NCI-H1417 (cell line): ENCODE results near the gene ISL2.

ENCODE experiments used
- DNase-seq, 3 experiments: peaks; one replicate each; lab custom pipeline; 2025; lab: John Stamatoyannopoulos, UW

Gene ISL2

GRCh38 chr15:76327191-76328105 is 9.1 kb upstream of the ISL2 start:
- DNase-seq = no peak

GRCh38 chr15:76328106-76328696 is 8.4 kb upstream of the ISL2 start:
- DNase-seq = no peak

DNA sequence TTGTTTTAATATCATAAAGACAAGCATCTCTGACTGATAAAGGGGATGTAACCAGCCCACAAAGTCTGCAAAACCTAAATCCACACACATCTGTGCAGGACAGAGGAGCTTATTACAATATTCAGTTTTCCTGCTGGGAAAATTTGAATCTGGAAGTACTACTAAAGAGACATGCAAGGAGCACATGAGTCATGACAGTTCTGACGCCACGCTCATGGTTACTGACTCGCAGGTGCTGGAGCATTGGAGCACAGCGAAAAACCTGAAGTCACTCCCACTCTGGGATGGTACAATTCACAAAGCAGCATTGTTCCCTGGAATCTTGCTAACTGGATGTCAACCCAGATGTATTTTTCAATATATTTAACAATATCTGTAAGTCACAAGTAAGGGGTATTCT is 7.6 kb upstream of the ISL2 start:
- no peak for DNase-seq

DNA sequence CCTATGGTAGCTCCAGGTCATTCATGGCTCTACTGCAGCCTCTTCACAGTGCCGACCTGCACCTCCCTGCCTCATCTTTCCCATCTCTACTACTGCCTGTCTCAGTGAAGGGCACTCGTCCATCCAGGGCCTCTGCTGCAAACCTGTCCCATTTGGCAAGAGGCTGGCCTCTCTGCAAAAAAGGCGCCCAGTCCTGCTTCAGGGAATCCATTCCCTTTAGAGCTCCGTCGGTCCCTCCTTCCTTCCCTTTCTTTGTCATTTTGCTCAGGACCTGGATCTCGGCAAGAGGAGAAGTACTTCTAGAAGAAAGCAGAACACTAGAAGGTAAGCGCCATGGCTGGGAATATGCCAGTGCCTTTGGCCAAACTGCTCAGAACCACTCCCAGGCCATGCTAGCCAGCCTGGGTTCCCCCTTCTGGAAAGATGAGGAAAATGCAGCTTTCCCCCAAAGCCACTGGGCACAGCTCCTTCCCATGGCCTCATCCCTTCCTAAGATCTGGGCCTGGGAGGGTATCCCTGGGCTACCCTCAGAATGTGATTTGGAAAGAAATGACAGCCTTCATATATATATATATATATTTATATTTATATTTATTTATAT is 6.4 kb upstream of the ISL2 start:
- DNase-seq = peak in 2 of 3 experiments; percentile 4 to 38

DNA sequence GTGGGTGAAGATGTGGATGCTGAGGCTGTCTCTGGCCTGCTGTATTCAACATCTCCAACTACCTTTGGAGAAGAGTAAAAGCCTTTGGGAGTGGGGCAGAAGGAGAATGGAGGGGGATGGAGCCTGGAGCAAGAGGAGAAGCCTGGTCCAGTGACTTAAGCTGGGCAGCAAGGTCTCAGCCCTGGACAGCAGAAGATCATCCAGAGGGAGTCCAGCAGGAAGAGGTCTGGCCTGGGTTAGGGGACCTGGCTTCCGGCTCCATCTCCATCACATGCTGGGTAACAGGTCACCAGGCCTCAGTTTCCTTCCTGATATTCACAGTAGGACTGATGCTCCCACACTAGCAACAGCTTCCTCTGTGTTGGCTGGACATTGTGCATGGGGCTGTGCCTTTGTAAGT is 3.8 kb upstream of the ISL2 start:
- DNase-seq = no peak

- DNase-seq = no peak
Observed at GRCh38 chr15:76333309-76333708, 3.3 kb upstream of the ISL2 start.

GRCh38 chr15:76333720-76334437 is 2.7 kb upstream of the ISL2 start:
- no peak for DNase-seq

DNA sequence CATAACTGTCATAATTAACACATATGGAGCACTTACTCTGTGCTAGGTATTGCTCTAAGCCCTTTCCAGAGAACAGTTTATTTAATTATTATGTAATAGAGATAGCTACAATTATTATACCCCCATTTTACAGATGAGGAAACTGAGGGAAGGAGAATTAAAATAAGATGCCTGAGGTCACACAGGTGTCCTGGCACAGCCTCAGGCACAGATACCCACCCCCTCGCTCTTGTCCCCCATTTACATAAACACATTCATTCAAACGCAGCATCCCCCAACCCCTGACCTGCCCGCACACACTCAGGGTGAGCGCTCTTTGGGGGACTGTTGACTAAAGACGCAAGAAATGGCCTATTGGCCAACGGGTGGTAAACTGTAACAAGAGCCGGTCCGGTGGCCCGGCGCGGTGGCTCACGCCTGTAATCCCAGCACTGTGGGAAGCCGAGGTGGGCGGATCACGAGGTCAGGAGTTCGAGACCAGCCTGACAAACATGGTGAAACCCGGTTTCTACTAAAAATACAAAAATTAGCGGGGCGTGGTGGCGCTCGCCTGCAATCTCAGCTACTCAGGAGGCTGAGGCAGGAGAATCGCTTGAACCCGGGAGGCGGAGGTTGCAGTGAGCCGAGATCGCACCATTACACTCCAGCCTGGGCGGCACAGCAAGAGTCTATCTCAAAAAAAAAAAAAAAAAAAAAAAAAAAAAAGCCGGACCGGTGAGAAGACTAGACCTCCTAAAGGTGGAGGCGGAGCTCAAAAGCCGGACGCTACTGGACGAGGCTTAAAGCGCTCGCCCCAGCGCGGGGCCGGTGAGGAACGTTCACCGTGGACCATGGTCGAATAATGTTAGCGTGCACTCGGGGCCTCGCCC is 1.9 kb upstream of the ISL2 start:
- DNase-seq = no peak

- DNase-seq = no peak
Observed at GRCh38 chr15:76335307-76336253, 993 bp upstream of the ISL2 start.

DNA sequence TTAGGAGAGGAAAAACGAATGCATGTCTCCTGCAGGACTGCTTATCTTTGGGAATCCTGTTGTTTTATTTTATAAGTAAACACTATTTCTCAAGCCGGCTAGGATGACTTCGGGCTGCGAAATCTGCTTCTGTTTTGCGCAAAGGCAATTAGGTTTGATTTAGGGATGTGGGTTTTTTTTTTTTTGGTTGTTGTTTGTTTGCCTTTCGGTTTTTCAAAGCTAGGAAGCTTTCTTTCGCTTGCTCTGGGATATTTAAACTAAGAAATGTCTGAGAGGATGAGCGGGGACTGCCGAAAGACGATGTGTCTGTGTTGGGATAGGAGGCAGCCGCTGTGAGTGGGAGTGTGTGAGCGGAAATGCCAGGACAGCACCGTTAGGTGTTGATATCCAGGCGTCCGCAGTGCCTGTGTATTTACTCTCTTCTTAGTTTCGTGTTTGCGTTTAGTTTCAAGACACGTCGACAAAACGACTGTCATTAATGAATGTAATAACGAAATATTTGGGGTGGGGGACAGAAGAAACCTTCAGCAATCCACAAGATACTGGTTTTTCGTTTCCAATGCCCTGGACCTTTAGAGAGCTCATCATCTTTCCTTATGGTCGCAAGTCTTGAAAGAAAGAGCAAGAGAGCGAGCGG is 604 bp downstream of the ISL2 start:
- DNase-seq = no peak

GRCh38 chr15:76337696-76338485 is 1.3 kb downstream of the ISL2 start:
- DNase-seq = no peak

GRCh38 chr15:76338486-76339304 is 2.1 kb downstream of the ISL2 start:
- no peak for DNase-seq

DNA sequence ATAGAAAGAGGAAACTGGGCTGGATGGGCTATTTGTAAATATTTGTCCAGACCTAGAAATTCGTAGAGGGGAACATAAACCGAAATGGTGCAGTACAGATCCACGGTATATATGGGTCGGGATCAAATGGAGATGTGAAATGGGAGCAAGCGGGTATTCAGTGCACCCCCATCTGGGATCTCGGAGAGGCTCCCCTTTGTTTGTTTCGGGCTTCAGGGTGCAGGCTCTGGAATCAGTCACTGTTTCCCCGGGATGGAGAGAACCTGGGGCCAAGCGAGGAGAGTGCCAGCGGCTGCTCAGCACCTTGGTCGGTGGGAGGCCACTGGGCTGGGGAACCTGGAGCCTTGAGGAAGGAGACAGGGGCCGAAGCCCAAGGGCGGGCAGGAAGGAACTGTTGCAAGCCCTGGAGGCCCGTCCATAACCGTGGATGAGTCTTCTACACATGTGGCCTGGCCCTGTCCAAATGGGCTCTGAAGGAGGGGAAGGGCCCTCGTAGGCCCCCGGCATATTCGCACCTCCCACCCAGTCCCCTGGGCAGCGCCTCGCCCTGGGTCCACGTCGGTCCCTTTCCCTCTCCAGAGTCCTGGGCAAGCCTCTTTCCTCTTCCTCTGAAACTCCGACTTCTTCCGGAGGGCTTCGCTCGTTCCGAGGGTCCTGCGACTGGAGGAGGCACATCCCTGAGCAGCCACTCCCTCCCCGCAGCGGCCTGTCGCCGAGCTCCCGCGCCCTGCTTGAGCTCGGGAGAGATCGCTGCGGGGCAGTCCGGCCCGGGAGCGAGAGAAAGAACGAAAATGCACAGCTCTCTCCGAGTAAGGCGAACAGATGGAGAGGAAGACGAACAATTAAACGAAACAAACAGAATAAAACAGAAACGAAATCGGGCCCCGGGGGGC is 3.0 kb downstream of the ISL2 start:
- DNase-seq = peak in 1 of 3 experiments; percentile 74

GRCh38 chr15:76340198-76340802 is 3.7 kb downstream of the ISL2 start:
- DNase-seq = peak; percentile 3 to 84 (median 81)

DNA sequence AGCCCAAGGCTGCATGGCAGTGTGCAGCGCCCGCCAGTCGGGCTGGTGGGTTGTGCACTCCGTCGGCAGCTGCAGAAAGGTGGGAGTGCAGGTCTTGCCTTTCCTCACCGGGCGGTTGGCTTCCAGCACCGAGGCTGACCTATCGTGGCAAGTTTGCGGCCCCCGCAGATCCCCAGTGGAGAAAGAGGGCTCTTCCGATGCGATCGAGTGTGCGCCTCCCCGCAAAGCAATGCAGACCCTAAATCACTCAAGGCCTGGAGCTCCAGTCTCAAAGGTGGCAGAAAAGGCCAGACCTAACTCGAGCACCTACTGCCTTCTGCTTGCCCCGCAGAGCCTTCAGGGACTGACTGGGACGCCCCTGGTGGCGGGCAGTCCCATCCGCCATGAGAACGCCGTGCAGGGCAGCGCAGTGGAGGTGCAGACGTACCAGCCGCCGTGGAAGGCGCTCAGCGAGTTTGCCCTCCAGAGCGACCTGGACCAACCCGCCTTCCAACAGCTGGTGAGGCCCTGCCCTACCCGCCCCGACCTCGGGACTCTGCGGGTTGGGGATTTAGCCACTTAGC is 4.3 kb downstream of the ISL2 start:
- peak in 2 of 3 experiments; percentile 90 to 93 for DNase-seq

- DNase-seq = peak; percentile 28 to 94 (median 90)
Observed at GRCh38 chr15:76341366-76342057, 4.9 kb downstream of the ISL2 start.
